NCI-H82 (cell line): ENCODE results near the gene CPTP.
A peak's percentile ranks its signal among the peaks of the same experiment; 100 is the strongest.

Experiments
- DNase-seq: peaks from one replicate; lab custom pipeline; 2025; lab: John Stamatoyannopoulos, UW

Gene CPTP

DNA sequence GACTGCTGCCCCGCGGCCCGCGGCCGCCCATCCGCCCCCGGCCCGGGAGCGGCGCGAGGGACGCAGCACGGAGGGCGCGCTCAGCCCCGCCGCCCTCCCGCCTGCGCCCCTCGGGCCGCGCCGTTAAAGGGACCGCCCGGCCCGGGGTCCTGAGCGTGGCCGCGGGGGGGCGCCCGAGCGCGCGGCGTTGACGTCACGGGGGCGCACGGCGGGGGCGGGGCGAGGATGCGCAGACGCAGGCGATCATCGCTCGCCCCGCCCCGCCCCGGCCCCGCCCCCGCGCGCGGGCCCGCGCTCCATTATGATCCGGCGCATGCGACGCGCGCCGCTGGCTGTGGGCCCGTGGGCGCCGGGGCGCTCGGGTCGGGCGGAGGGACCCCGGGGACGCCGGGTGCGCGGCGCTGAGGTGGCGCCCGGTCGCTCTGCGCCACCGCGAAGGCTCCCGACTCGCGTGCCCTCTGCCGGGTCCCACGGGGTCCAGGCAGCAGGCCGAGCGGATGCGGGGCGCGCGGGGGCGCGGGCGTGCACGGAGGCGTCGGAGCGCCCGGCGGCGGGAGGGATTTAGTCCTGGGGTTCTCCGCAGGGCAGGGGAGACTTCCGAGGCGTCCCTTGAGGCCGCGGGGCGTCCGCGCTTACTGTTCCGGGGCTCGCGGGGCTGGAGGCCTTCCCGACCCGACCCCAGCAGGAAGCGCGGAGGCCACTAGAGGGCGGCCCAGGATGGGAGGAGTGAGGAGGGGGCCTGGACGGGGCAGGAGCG lies 24.8 kb downstream of the CPTP start, which contains the start of gene DVL1:
TSS of gene DVL1 (minus strand) at position 163 of the 757 bp plus-strand sequence. CDS start 353 bp downstream, outside the sequence.
- DNase-seq = peak; percentile 87

GRCh38 chr1:1351511-1352427 lies 27.2 kb downstream of the CPTP start:
- peak; percentile 56 for DNase-seq

- peak; percentile 81 for DNase-seq
Observed at GRCh38 chr1:1352786-1353388, 28.3 kb downstream of the CPTP start.

GRCh38 chr1:1353389-1354151 lies 29.0 kb downstream of the CPTP start:
- peak; percentile 48 for DNase-seq

DNA sequence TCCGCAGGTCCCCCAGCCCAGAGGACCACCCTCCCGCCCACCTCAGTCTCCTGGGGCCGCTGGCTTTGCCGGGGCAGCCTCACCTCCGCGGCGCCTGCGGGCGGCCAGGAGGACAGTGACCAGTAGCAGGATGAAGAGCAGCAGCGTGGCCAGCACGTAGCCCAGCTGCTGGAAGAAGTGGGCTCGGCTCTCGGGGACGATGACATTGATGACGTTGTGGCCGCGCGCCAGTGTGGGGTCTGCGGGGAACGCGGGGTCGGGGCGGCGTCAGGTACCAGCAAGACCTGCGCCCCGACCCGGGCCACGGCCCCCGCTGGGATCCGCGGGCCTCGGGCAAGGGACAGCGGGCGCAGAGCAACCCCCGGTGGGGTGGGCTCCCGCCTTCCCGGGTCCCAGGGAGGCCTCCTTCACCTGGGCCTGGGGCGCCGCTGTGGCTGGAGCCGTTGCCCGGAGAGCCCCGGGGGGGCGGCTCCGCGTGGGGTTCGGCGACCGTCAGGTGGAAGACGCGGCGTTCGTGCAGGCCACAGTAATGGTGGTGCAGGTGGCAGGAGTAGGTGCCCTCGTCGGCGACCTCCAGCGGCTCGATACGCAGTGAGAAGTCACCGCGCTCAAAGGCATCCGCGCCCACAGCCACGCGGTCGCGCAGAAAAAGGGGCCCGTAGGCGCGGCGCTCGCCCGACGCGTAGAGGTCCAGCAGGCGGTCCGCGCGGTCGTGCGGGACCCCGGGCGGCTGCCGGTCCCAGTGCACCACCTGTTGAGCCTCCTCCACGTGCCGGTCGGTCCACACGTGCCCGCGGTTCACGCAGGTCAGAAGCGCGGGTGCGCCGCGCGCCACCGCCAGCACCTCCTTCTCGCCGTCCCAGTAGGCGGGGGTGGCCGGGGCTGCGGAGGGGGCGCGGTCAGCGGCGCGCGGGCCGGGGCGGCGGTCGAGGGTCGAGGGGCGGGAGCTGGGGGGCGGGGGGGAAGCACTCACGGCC lies 30.0 kb downstream of the CPTP start:
- no peak for DNase-seq

- no peak for DNase-seq
Observed at GRCh38 chr1:1355416-1355815, 30.8 kb downstream of the CPTP start.

GRCh38 chr1:1356166-1356795 lies 31.7 kb downstream of the CPTP start:
- peak; percentile 47 for DNase-seq

- no peak for DNase-seq
Observed at GRCh38 chr1:1356796-1357401, 32.3 kb downstream of the CPTP start.

DNA sequence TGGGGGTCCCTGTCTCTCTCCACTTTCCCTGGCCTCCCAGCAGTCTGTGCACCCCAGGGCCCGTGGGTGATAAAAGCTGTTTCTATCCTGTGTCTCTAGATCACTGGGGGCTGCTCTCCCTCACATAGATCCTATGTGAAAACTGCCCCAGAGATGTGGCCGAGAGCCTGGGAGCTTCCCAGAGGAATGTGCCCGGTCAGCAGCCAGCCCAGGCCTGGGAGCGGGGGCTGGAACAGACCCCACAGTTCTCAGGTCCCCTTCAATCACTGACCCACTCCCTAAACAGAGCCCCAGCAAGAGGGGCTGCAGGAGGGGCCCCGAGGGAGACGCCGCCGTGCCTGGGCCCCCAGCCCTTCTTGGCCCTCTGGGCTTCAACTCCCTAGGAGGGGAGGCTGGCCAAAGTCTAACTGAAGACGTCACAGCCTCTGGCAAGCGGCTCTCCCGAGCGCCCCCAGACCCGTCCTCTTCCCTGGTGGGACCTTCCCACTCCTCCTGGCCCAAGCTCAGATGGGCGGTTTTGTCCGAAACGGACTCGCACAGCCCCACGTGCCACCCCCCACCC lies 33.4 kb downstream of the CPTP start:
- peak; percentile 67 for DNase-seq

- DNase-seq = peak; percentile 96
Observed at GRCh38 chr1:1358433-1359271, 34.0 kb downstream of the CPTP start, which contains the start of gene MXRA8. TSS of gene MXRA8 (minus strand) at chr1:1358555. CDS start at chr1:1358504, 51 bp downstream.

DNA sequence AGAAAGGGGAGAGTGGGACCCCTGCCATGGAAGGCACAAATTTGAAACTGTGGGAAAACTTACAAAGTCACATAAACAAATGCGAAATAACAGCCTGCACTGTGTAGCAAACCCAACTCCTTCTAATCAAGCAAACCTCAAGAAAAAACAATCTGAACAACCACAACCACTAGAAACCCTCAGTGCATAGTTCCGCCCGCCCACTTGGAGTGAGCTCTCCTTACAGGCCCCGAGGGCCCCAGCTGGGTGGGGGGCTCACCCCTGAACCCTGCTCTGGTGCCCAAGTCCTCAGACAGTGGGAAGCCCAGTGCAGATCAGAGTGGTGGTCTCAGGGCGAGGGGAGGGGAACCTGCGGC lies 34.7 kb downstream of the CPTP start:
- no peak for DNase-seq

DNA sequence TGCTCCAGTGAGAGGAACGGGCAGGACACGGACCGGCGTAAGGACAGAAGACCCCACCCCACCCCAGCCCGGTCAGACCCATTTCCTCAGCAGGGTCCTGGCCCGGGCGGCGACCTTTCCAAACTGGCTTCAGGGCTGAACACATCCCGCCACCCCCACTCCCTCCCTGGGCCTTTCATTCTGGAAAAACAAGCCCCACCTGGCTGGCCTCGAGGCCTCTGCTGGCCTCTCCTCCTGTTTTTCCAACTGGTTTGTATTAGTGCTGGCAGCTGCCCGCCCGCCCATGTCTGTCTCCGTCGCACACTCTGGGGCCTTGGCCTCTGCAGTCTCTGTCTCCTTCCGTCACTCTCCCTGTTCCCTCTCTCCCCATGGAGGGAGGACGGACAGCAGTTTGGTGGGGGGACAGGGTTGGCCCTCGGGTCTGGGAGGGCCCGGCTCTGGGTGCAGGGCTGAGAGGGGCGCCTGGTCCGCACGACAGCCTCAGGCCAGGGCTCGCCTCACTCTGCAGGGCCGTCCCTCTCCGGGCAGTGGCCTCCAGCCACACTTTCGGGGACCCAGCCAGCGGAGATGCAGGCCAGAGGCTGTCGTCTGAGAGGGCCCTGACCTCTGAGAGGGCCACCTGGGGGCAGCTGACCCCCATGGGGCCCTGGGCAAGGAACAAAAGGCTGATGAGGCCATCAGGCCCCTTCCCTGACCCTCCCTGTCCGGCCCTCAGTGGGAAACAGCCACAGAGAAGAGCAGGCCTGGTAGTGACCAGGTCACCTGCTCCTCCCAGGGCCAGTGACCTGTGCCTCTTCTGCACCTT lies 35.3 kb downstream of the CPTP start:
- peak; percentile 41 for DNase-seq

- DNase-seq = no peak
Observed at GRCh38 chr1:1360506-1361169, 36.0 kb downstream of the CPTP start.

GRCh38 chr1:1361233-1361981 lies 36.8 kb downstream of the CPTP start:
- no peak for DNase-seq

DNA sequence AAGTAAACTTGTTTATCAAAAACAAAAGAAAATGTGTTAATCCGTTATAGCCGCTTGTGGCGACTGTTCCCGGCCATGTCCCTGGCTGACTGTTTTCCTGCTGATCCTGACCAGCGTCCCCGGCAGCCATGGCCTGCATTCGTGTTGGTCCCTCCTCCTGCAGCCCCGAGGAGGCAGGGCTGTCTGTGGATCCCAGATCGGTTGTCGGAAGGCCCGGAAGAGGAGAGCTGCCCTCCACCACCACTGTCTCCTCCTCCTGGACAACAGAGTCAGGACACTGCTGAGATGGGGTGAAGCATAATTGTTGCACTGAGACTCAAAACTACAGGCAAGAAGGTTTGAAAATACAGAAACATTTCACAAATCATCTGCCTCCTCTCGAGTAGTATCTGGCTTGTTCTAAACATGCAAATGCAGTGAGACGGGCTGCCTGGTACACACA lies 37.4 kb downstream of the CPTP start:
- no peak for DNase-seq

- DNase-seq = no peak
Observed at GRCh38 chr1:1364266-1364665, 39.7 kb downstream of the CPTP start.
